Anterior cingulate cortex (tissue), 58 donors: ENCODE data around the gene PDE1A.
"Not testable (repeated sequence)": the region's sequence is repeated elsewhere in the genome, so short reads cannot be mapped to it uniquely, and the experiment has no call there.

ENCODE experiments used
- DNase-seq, 58 donors: peaks; one replicate each; lab custom pipeline; 2025; lab: John Stamatoyannopoulos, UW

The PDE1A gene

DNA sequence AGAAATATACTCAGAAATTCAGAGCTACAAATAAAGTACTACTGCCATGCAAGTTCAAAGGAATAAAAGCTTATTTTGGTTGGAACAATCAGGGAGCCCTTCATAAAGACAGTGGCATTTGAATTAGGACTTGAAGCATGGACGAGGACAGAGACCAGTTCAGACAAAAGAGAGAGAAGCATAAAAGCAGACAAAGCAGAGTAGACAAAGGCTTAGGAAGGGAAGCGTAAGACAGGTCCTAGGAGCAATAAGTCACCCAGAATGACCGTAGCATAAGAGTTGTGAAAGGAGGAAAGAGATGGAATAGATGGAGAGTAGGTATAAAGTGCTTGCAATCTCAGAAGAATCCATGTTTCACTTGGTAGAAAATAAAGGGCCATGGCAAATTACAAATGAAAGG is 14.0 kb downstream of the PDE1A start:
- DNase-seq = no peak

DNA sequence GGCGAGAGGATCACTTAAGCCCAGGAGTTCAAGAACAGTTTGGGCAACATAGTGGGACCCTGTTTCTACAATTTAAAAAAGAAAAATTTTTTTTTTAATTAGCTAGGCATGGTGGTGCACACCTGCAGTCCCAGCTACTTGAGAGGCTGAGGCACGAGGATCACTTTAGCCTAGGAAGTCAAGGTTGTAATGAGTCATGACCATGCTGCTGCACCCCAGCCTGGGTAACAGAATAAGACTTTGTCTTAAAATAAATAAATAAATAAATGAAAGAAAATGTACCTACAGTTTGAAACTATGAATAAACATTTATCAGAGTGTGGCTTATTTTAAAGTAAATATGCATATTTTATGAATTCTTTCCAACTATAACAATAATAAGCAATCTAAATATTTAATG is 16.7 kb downstream of the PDE1A start:
- DNase-seq = no peak

- DNase-seq = no peak
These were observed 20.6 kb downstream of the PDE1A start for GRCh38 chr2:182406221-182406620.

- DNase-seq = no peak
These were observed 21.8 kb downstream of the PDE1A start for GRCh38 chr2:182404975-182405561.

GRCh38 chr2:182404092-182404491 is 22.7 kb downstream of the PDE1A start:
- DNase-seq = no peak

- DNase-seq = no peak
These were observed 33.5 kb downstream of the PDE1A start for GRCh38 chr2:182393270-182393760.

GRCh38 chr2:182391443-182391842 is 35.4 kb downstream of the PDE1A start:
- no peak for DNase-seq

- DNase-seq = not testable (repeated sequence)
These were observed 40.5 kb downstream of the PDE1A start for GRCh38 chr2:182386267-182386880.

- DNase-seq = no peak
These were observed 42.0 kb downstream of the PDE1A start for GRCh38 chr2:182384860-182385259.

- no peak for DNase-seq
These were observed 45.6 kb downstream of the PDE1A start for GRCh38 chr2:182381225-182381624.

DNA sequence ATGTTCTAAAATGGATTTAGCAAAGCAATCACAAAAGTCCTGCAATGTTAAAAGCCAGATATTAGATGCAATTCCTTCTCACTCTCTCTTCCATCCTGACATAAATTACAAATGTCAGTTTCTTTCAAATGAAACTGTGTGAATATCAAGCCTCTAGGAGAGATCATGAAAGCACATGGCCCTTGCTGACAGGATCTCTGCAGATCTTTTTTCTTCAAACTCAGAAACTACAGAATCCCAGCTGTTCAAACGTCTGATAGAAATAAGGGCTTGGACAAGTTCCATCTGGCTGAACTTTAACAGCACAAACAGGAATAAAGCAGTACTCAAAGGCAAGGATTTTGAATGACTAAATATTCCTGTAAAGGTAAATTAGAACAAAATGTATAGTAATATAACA is 47.6 kb downstream of the PDE1A start:
- DNase-seq = peak in 2 of 58 donors; percentile 1 to 11

DNA sequence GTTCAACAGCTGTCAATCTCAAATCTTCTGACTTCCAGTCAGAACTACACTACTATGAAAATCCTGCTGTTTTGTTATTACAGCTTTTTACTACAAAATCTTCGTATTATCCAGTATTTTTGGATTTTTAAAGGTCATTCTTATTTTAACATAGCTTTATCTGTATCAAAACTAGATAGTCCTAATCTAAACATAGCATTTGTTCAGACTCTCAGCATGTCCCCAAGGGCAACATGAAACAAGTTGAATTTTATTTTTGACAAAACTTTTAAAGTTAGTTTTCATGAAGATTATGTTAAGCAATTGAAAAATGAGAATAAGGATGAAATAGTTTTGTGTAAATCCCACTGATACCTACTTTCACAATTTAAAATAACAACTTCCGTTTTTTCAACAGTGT is 48.1 kb downstream of the PDE1A start:
- no peak for DNase-seq

GRCh38 chr2:182377467-182377866 is 49.4 kb downstream of the PDE1A start:
- DNase-seq = no peak

- DNase-seq = no peak
These were observed 51.0 kb downstream of the PDE1A start for GRCh38 chr2:182375862-182376261.

- DNase-seq = peak in 1 of 58 donors; percentile 1
These were observed 54.2 kb downstream of the PDE1A start for GRCh38 chr2:182372661-182373060.

DNA sequence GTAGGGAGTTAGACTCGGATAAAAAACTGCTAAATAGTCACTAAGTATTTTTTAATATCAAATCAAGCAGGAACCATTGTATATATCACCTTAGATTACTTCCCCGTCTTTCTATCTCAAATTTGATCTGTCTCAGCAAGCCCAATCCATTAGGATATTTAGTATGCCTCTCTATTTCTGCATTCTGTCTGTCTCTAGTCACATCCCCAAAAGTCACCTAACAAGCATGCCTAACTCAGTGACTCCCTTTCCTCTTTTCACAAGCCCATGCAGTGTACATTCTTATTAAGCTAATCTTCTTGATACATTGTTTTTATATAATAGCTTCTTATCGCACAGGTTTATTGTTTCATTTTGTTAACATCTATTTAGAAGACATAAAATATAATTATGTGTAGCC is 57.8 kb downstream of the PDE1A start:
- DNase-seq = no peak

GRCh38 chr2:182368446-182368845 is 58.4 kb downstream of the PDE1A start:
- DNase-seq = no peak

DNA sequence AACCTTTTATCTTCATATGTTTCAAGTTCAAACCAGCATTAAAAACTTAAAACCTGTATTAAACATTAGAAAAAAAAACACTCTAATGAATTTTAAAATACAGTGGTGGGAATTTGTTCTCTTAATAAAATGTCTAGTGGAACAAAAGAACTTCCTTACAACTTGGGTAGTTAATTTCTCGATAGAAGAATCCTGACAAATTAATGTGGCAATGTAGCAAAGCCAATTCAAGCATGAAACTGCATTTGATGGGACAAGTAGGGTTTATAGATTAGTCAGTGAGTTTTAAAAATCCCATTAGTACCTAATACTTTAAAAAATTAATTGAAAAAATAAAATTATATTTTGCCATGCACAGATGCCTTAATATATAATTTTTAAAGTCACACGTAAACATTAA is 59.4 kb downstream of the PDE1A start:
- no peak for DNase-seq

GRCh38 chr2:182366628-182367027 is 60.2 kb downstream of the PDE1A start:
- no peak for DNase-seq

DNA sequence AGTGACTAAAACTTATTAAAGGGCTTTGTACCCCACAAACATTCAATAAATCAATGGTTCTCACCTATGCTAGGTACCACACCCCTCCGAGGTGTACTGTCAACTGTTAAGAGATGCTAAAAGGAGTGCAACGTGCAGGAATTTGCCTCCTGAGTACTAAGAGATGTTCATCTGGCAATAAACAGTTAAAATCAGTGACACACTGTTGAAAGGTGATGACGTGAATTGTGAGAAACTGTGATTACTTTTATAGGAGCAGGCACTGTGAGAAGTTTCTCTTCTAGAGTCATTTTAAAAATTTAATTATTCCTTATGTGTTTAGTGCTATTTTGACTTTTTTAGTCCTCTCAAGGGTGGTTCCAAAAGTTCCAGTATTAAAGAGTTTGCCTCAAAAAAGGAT is 61.0 kb downstream of the PDE1A start:
- DNase-seq = no peak

DNA sequence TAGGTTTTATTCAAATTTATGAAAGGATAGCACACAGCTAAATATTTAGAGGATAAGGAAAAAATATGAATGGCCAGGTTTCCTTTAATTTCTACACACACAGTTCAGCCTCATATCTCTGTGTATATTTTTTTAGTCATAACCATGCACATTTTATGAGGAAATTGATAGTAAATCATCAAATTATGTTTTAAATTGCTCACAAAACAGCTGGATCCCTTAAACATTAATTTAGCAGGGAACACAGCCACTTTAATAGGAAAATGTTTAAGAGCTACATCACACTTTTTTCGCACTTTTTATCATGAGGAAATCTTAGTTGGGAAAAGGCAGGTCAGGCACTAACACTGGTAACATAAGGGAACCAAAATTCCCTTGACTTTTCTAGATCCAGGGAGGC is 65.4 kb downstream of the PDE1A start:
- DNase-seq = no peak

DNA sequence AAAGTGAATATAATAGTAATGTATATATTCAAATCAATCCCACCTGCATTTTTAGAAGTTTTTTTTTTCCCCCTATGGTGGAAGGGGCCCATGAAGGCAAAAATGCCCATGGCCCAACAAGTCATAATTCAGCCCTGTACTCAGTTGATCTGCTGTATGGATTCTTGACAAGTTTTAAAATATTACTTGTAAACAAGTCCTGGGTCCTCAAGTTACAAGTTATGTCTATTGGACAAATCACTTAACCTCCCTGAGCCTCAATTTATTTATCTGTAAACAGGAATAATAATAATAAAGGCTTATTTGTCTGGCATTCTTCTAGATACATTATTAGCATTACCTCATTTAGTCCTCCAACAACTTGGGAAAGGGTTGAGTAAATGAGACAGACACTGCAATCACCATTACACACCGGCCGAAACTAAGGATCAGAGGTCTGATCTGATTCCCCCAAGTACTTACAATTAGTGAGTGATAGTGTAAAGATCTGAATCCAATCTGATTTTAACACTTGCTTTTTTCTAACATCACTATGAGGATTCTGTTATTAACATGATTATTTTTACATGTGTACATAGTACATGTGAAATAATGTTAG is 66.1 kb downstream of the PDE1A start:
- DNase-seq = no peak
